HG03378 (cell line): ENCODE measurements around the gene TMC5.

ENCODE experiments used
- ATAC-seq: cut with Tn5 transposase; IDR thresholded peaks from one replicate; pipeline ENCODE4 v1.9.1; 2021; ENCODE audit warnings: mild to moderate bottlenecking, moderate library complexity; ENCODE audit not compliant: unreplicated experiment

The TMC5 gene

GRCh38 chr16:19450186-19450585 is 32.5 kb downstream of the TMC5 start:
- no peak for ATAC-seq

GRCh38 chr16:19458722-19459379 is 41.2 kb downstream of the TMC5 start:
- no peak for ATAC-seq

- no peak for ATAC-seq
Measured at GRCh38 chr16:19460397-19460796, 42.7 kb downstream of the TMC5 start.

- ATAC-seq, result no peak
Measured at GRCh38 chr16:19463468-19464315, 46.0 kb downstream of the TMC5 start.

GRCh38 chr16:19468300-19468699 is 50.6 kb downstream of the TMC5 start:
- ATAC-seq, result no peak

GRCh38 chr16:19472482-19472881 is 54.8 kb downstream of the TMC5 start:
- ATAC-seq, result no peak

GRCh38 chr16:19474617-19475016 is 56.9 kb downstream of the TMC5 start:
- no peak for ATAC-seq

GRCh38 chr16:19478505-19478904 is 60.8 kb downstream of the TMC5 start:
- ATAC-seq, result no peak

- no peak for ATAC-seq
Measured at GRCh38 chr16:19479302-19479721, 61.6 kb downstream of the TMC5 start.

- ATAC-seq, result no peak
Measured at GRCh38 chr16:19481296-19481695, 63.6 kb downstream of the TMC5 start.

- ATAC-seq, result no peak
Measured at GRCh38 chr16:19481769-19482168, 64.1 kb downstream of the TMC5 start.

- ATAC-seq, result no peak
Measured at GRCh38 chr16:19482291-19482690, 64.6 kb downstream of the TMC5 start.

- no peak for ATAC-seq
Measured at GRCh38 chr16:19484096-19484495, 66.4 kb downstream of the TMC5 start.

GRCh38 chr16:19485611-19486010 is 67.9 kb downstream of the TMC5 start:
- ATAC-seq, result no peak

- no peak for ATAC-seq
Measured at GRCh38 chr16:19486051-19486450, 68.4 kb downstream of the TMC5 start.

- no peak for ATAC-seq
Measured at GRCh38 chr16:19486750-19487325, 69.2 kb downstream of the TMC5 start.

- ATAC-seq, result no peak
Measured at GRCh38 chr16:19488213-19488640, 70.5 kb downstream of the TMC5 start.

GRCh38 chr16:19490619-19491018 is 72.9 kb downstream of the TMC5 start:
- ATAC-seq, result no peak

- no peak for ATAC-seq
Measured at GRCh38 chr16:19497176-19497575, 79.5 kb downstream of the TMC5 start.

- ATAC-seq, result no peak
Measured at GRCh38 chr16:19499006-19499405, 81.3 kb downstream of the TMC5 start.

GRCh38 chr16:19499481-19499880 is 81.8 kb downstream of the TMC5 start:
- ATAC-seq, result no peak
